Measurements from ENCODE around the gene PKHD1.

The PKHD1 gene

GRCh38 chr6:52074155-52074554, 13.3 kb downstream of the PKHD1 start:
- H3K4me3 ChIP-seq (ENCODE audit: low read depth, low read length): no peak overlapping the region
- H3K27ac ChIP-seq (ENCODE audit: low read depth, low read length): no peak overlapping the region
- peaks cover 44% of the 10 kb centered on the region for H3K4me1 ChIP-seq (ENCODE audit: control insufficient read depth, insufficient read depth, low read length)
- H3K36me3 ChIP-seq (ENCODE audit: control insufficient read depth, insufficient read depth, low read length): no peaks in the 10 kb centered on the region
- no peaks in the 10 kb centered on the region for H3K27me3 ChIP-seq (ENCODE audit: control insufficient read depth, insufficient read depth, low read length)
- H3K9me3 ChIP-seq (ENCODE audit: control insufficient read depth, insufficient read depth, low read length): no peaks in the 10 kb centered on the region
- H3K9ac ChIP-seq (ENCODE audit: low read depth, low read length): no peak overlapping the region

DNA sequence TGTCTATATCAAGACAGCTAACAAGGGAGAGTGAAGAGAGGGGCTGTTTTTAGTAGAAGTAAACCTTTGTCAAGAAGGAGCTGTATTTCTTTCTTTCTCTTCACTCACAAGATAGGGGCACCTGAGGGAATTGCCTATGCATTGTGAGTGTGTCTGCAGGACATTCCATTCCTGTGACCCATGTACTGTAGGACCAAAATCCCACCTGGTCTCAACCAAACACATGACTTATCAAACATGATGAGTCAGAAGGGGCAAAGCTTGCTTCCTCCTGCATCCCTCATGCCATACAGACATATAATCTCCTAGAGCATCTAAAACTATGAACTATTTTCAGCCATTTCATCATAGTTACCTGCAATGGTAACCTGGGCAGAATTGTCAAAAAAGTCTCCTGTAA, 21.8 kb downstream of the PKHD1 start:
- Histone ChIP-seq H3K4me1 (ENCODE audit: control insufficient read depth, insufficient read depth, low read length) (peaks cover 11% of the 10 kb centered on the region; the same call in 1 of the 2 replicates), H3K27ac (ENCODE audit: low read depth, low read length) (peak overlapping the region; percentile 50), H3K27me3 (ENCODE audit: control insufficient read depth, insufficient read depth, low read length) (no peaks in the 10 kb centered on the region), H3K9ac (ENCODE audit: low read depth, low read length) (no peak overlapping the region), H3K36me3 (ENCODE audit: control insufficient read depth, insufficient read depth, low read length) (no peaks in the 10 kb centered on the region), H3K9me3 (ENCODE audit: control insufficient read depth, insufficient read depth, low read length) (no peaks in the 10 kb centered on the region), H3K4me3 (ENCODE audit: low read depth, low read length) (no peak overlapping the region)

GRCh38 chr6:52063584-52064344, 23.6 kb downstream of the PKHD1 start:
- H3K9ac ChIP-seq (ENCODE audit: low read depth, low read length): no peak overlapping the region
- H3K4me1 ChIP-seq (ENCODE audit: control insufficient read depth, insufficient read depth, low read length): peaks cover 11% of the 10 kb centered on the region; the same call in 1 of the 2 replicates
- no peaks in the 10 kb centered on the region for H3K36me3 ChIP-seq (ENCODE audit: control insufficient read depth, insufficient read depth, low read length)
- no peak overlapping the region for H3K4me3 ChIP-seq (ENCODE audit: low read depth, low read length)
- H3K27ac ChIP-seq (ENCODE audit: low read depth, low read length): peak overlapping the region; percentile 25
- H3K27me3 ChIP-seq (ENCODE audit: control insufficient read depth, insufficient read depth, low read length): no peaks in the 10 kb centered on the region
- no peaks in the 10 kb centered on the region for H3K9me3 ChIP-seq (ENCODE audit: control insufficient read depth, insufficient read depth, low read length)

DNA sequence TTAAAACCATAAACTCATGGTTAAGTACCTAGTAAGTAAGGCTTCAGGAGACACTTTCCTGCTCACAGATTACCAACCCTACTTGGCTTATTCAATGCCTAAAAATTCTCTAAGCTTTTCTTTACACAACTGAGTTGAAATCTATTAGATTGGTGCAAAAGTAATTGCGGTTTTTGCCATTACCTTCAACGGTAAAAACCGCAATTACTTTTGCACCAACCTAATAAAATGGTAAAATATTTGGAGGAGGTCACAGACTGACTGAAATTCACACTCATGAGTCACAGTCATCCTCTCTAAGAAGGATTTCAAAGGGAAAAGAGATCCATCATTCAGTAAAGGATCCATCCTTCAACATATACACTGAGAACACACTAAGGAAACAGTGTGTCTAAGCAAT, 25.9 kb downstream of the PKHD1 start:
- Histone ChIP-seq H3K27ac (ENCODE audit: low read depth, low read length) (no peak overlapping the region), H3K9ac (ENCODE audit: low read depth, low read length) (no peak overlapping the region), H3K4me3 (ENCODE audit: low read depth, low read length) (no peak overlapping the region), H3K27me3 (ENCODE audit: control insufficient read depth, insufficient read depth, low read length) (no peaks in the 10 kb centered on the region), H3K36me3 (ENCODE audit: control insufficient read depth, insufficient read depth, low read length) (no peaks in the 10 kb centered on the region), H3K4me1 (ENCODE audit: control insufficient read depth, insufficient read depth, low read length) (peaks cover 11% of the 10 kb centered on the region; the same call in 1 of the 2 replicates), H3K9me3 (ENCODE audit: control insufficient read depth, insufficient read depth, low read length) (no peaks in the 10 kb centered on the region)

DNA sequence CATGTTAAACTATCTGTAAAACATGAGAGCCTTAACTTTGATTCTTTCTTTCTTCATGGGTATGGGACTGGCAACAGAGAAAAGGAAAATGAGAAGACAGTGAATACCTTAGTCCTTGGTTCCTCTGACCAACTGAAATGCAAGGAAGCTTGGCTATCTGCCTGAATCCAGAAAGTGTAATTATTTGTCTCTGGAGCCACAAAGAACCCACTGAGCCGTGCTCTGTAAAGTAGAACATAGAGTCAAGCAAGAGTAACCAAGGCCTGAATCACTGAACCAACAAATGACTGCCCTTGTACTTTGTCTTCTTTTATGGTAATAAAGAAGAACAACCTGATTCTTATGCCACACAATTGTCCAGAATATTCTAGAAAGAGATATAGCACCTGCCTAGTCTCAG, 27.6 kb downstream of the PKHD1 start:
- Histone ChIP-seq H3K9ac (ENCODE audit: low read depth, low read length) (no peak overlapping the region), H3K9me3 (ENCODE audit: control insufficient read depth, insufficient read depth, low read length) (no peaks in the 10 kb centered on the region), H3K4me1 (ENCODE audit: control insufficient read depth, insufficient read depth, low read length) (peaks cover 11% of the 10 kb centered on the region; the same call in 1 of the 2 replicates), H3K27ac (ENCODE audit: low read depth, low read length) (no peak overlapping the region), H3K4me3 (ENCODE audit: low read depth, low read length) (no peak overlapping the region), H3K27me3 (ENCODE audit: control insufficient read depth, insufficient read depth, low read length) (no peaks in the 10 kb centered on the region), H3K36me3 (ENCODE audit: control insufficient read depth, insufficient read depth, low read length) (no peaks in the 10 kb centered on the region)

- H3K36me3 ChIP-seq (ENCODE audit: control insufficient read depth, insufficient read depth, low read length): no peaks in the 10 kb centered on the region
- no peaks in the 10 kb centered on the region for H3K4me1 ChIP-seq (ENCODE audit: control insufficient read depth, insufficient read depth, low read length)
- no peak overlapping the region for H3K27ac ChIP-seq (ENCODE audit: low read depth, low read length)
- H3K9ac ChIP-seq (ENCODE audit: low read depth, low read length): no peak overlapping the region
- no peaks in the 10 kb centered on the region for H3K27me3 ChIP-seq (ENCODE audit: control insufficient read depth, insufficient read depth, low read length)
- H3K4me3 ChIP-seq (ENCODE audit: low read depth, low read length): no peak overlapping the region
- no peaks in the 10 kb centered on the region for H3K9me3 ChIP-seq (ENCODE audit: control insufficient read depth, insufficient read depth, low read length)
Observed at GRCh38 chr6:52055451-52055850, 32.0 kb downstream of the PKHD1 start.

GRCh38 chr6:52053038-52053695, 34.2 kb downstream of the PKHD1 start:
- H3K27me3 ChIP-seq (ENCODE audit: control insufficient read depth, insufficient read depth, low read length): no peaks in the 10 kb centered on the region
- H3K27ac ChIP-seq (ENCODE audit: low read depth, low read length): no peak overlapping the region
- peaks cover 10% of the 10 kb centered on the region for H3K4me1 ChIP-seq (ENCODE audit: control insufficient read depth, insufficient read depth, low read length)
- H3K4me3 ChIP-seq (ENCODE audit: low read depth, low read length): no peak overlapping the region
- no peaks in the 10 kb centered on the region for H3K36me3 ChIP-seq (ENCODE audit: control insufficient read depth, insufficient read depth, low read length)
- no peaks in the 10 kb centered on the region for H3K9me3 ChIP-seq (ENCODE audit: control insufficient read depth, insufficient read depth, low read length)
- H3K9ac ChIP-seq (ENCODE audit: low read depth, low read length): no peak overlapping the region

- Histone ChIP-seq H3K27ac (ENCODE audit: low read depth, low read length) (no peak overlapping the region), H3K4me3 (ENCODE audit: low read depth, low read length) (no peak overlapping the region), H3K9ac (ENCODE audit: low read depth, low read length) (no peak overlapping the region), H3K9me3 (ENCODE audit: control insufficient read depth, insufficient read depth, low read length) (no peaks in the 10 kb centered on the region), H3K27me3 (ENCODE audit: control insufficient read depth, insufficient read depth, low read length) (no peaks in the 10 kb centered on the region), H3K36me3 (ENCODE audit: control insufficient read depth, insufficient read depth, low read length) (no peaks in the 10 kb centered on the region), H3K4me1 (ENCODE audit: control insufficient read depth, insufficient read depth, low read length) (peaks cover 10% of the 10 kb centered on the region)
Observed at GRCh38 chr6:52050051-52050405, 37.4 kb downstream of the PKHD1 start.

GRCh38 chr6:52049252-52050050, 38.0 kb downstream of the PKHD1 start:
- no peaks in the 10 kb centered on the region for H3K36me3 ChIP-seq (ENCODE audit: control insufficient read depth, insufficient read depth, low read length)
- H3K9me3 ChIP-seq (ENCODE audit: control insufficient read depth, insufficient read depth, low read length): no peaks in the 10 kb centered on the region
- H3K4me3 ChIP-seq (ENCODE audit: low read depth, low read length): no peak overlapping the region
- H3K9ac ChIP-seq (ENCODE audit: low read depth, low read length): no peak overlapping the region
- H3K27ac ChIP-seq (ENCODE audit: low read depth, low read length): no peak overlapping the region
- peaks cover 10% of the 10 kb centered on the region for H3K4me1 ChIP-seq (ENCODE audit: control insufficient read depth, insufficient read depth, low read length)
- H3K27me3 ChIP-seq (ENCODE audit: control insufficient read depth, insufficient read depth, low read length): no peaks in the 10 kb centered on the region

DNA sequence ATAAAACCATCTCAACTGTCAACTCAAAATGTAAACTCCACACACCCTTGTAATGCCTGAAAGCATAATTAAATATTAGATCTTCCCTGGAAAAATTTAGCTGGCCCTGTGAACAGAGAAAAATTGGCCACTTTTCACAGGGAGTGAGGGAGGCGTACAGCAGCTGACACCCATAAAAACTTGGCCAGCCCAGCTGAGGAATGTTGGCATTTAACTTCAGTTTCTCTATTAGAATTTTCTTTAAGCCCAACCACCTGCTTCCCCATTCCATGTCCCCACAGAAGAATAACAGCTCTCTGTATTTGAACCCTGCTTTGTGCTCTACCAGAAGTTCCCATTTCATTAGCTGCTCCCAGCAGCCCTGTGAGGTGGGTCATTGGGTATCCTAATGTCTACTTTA, 41.0 kb downstream of the PKHD1 start:
- Histone ChIP-seq H3K36me3 (ENCODE audit: control insufficient read depth, insufficient read depth, low read length) (no peaks in the 10 kb centered on the region), H3K27me3 (ENCODE audit: control insufficient read depth, insufficient read depth, low read length) (no peaks in the 10 kb centered on the region), H3K4me1 (ENCODE audit: control insufficient read depth, insufficient read depth, low read length) (peaks cover 10% of the 10 kb centered on the region), H3K9me3 (ENCODE audit: control insufficient read depth, insufficient read depth, low read length) (no peaks in the 10 kb centered on the region), H3K27ac (ENCODE audit: low read depth, low read length) (no peak overlapping the region), H3K9ac (ENCODE audit: low read depth, low read length) (no peak overlapping the region), H3K4me3 (ENCODE audit: low read depth, low read length) (no peak overlapping the region)

GRCh38 chr6:52045481-52045880, 41.9 kb downstream of the PKHD1 start:
- Histone ChIP-seq H3K27ac (ENCODE audit: low read depth, low read length) (no peak overlapping the region), H3K9ac (ENCODE audit: low read depth, low read length) (no peak overlapping the region), H3K36me3 (ENCODE audit: control insufficient read depth, insufficient read depth, low read length) (no peaks in the 10 kb centered on the region), H3K4me1 (ENCODE audit: control insufficient read depth, insufficient read depth, low read length) (peaks cover 10% of the 10 kb centered on the region), H3K27me3 (ENCODE audit: control insufficient read depth, insufficient read depth, low read length) (no peaks in the 10 kb centered on the region), H3K9me3 (ENCODE audit: control insufficient read depth, insufficient read depth, low read length) (no peaks in the 10 kb centered on the region), H3K4me3 (ENCODE audit: low read depth, low read length) (no peak overlapping the region)

Measured in HUES48 (cell line).